Activated CD4-positive, alpha-beta T cell treated with anti-CD3 and anti-CD28 coated beads for 1 hour (primary cell): ENCODE data around the gene UCP2.

ENCODE experiments used
- DNase-seq: peaks from one replicate; pipeline ENCODE4 v3.0.0-alpha.2; 2020

UCP2 gene

GRCh38 chr11:73969091-73969490 lies 13.6 kb downstream of the UCP2 start:
- DNase-seq = no peak

GRCh38 chr11:73968356-73968966 lies 14.2 kb downstream of the UCP2 start:
- DNase-seq = no peak

- DNase-seq = no peak
Observed at GRCh38 chr11:73965764-73966121, 16.9 kb downstream of the UCP2 start.

GRCh38 chr11:73965076-73965763 lies 17.4 kb downstream of the UCP2 start:
- DNase-seq = no peak

GRCh38 chr11:73963861-73964260 lies 18.8 kb downstream of the UCP2 start:
- no peak for DNase-seq

- DNase-seq = no peak
Observed at GRCh38 chr11:73962101-73962705, 20.4 kb downstream of the UCP2 start.

- DNase-seq = no peak
Observed at GRCh38 chr11:73961321-73961720, 21.3 kb downstream of the UCP2 start.

GRCh38 chr11:73958521-73959141 lies 24.0 kb downstream of the UCP2 start:
- no peak for DNase-seq

- no peak for DNase-seq
Observed at GRCh38 chr11:73957654-73958361, 24.8 kb downstream of the UCP2 start.

GRCh38 chr11:73956876-73957653 lies 25.6 kb downstream of the UCP2 start:
- DNase-seq = no peak

GRCh38 chr11:73951797-73952196 lies 30.8 kb downstream of the UCP2 start:
- DNase-seq = no peak

GRCh38 chr11:73950869-73951710 lies 31.6 kb downstream of the UCP2 start, which contains the start of gene DNAJB13:
TSS of gene DNAJB13 (plus strand) at chr11:73951026. CDS start at chr11:73951070, 44 bp downstream.
- no peak for DNase-seq

GRCh38 chr11:73949912-73950311 lies 32.7 kb downstream of the UCP2 start:
- no peak for DNase-seq

- no peak for DNase-seq
Observed at GRCh38 chr11:73949246-73949645, 33.4 kb downstream of the UCP2 start.

GRCh38 chr11:73946798-73947458 lies 35.7 kb downstream of the UCP2 start:
- DNase-seq = no peak

- no peak for DNase-seq
Observed at GRCh38 chr11:73945396-73945795, 37.2 kb downstream of the UCP2 start.

- no peak for DNase-seq
Observed at GRCh38 chr11:73944901-73945300, 37.7 kb downstream of the UCP2 start.

GRCh38 chr11:73944085-73944484 lies 38.6 kb downstream of the UCP2 start:
- DNase-seq = no peak

- no peak for DNase-seq
Observed at GRCh38 chr11:73942010-73942409, 40.6 kb downstream of the UCP2 start.

GRCh38 chr11:73940801-73941570 lies 41.7 kb downstream of the UCP2 start:
- DNase-seq = no peak
